Measurements from ENCODE around the gene TEKT5.

DNA sequence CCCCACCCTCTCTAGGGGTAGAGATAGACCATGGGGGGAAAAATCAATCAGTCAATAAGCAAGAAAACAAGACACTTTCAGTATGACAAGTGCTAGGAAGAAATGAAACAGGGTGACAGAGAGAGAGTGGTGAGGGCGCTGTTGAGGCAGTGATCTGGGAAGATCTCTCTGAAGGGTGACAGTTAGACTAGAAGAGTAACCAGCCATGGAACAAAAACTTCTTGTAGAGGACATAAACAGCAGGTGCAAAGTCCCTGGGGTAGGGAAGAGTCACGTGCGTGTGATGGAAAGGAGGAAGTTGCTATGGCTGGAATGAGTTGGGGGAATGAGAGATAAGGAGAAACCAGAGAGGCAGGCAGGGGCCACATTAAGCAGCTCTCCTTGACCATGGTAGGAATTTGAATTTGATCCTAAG, 97.5 kb downstream of the TEKT5 start:
- TF ChIP-seq CTCF (IDR thresholded peaks at IDR 0.05; ENCODE audit: insufficient read depth, low read length, poor library complexity, severe bottlenecking) (no peak), EZH2phosphoT487 (conservative IDR thresholded peaks at IDR 0.05; ENCODE audit: low read length) (no peak)

All from SU-DHL-6 (cell line).